ENCODE results near the gene KRTAP24-1.

KRTAP24-1 gene

GRCh38 chr21:30233228-30234020 is 49.3 kb downstream of the KRTAP24-1 start:
- no peak for DNase-seq

GRCh38 chr21:30232011-30232410 is 50.7 kb downstream of the KRTAP24-1 start:
- no peak for DNase-seq
